ENCODE measurements around the gene CCNL2. TPM values are rescaled to one million over a fixed set of nuclear protein-coding genes. Genes with fewer than 3 reads are reported as not detected.

CCNL2 gene
- total RNA-seq, 1 experiment from 2014 or later = 173 TPM

- Histone ChIP-seq H4K20me1 (ENCODE audit: control insufficient read depth, insufficient read depth, insufficient read length) (no peaks in the 10 kb centered on the region), H4K91ac (ENCODE audit: insufficient read length, low read depth, low read length) (no peak overlapping the region), H3K56ac (ENCODE audit: insufficient read length, low read depth, low read length) (no peak overlapping the region), H3K79me2 (ENCODE audit: insufficient read depth, low read length) (no peaks in the 10 kb centered on the region), H3T11ph (ENCODE audit: low read length) (no peak overlapping the region), H2AFZ (ENCODE audit: low read length) (no peak overlapping the region), H3K4ac (ENCODE audit: low read depth, low read length) (no peak overlapping the region), H4K5ac (ENCODE audit: insufficient read length, low read depth, low read length) (no peak overlapping the region), H3K4me1 (ENCODE audit: insufficient read depth, low read length) (no peaks in the 10 kb centered on the region), H3K4me2 (ENCODE audit: insufficient read depth, insufficient read length, low read length) (no peak overlapping the region), H3K14ac (ENCODE audit: insufficient read depth, low read length) (no peak overlapping the region), H2AK5ac (ENCODE audit: insufficient read length, low read length) (no peak overlapping the region), H3K23me2 (ENCODE audit: insufficient read length, low read depth, low read length, poor library complexity, severe bottlenecking) (no peaks in the 10 kb centered on the region), H2BK12ac (ENCODE audit: insufficient read length, low read depth, low read length) (no peak overlapping the region), H2BK15ac (ENCODE audit: low read depth, low read length) (no peak overlapping the region), H2BK120ac (ENCODE audit: low read depth, low read length, poor library complexity, severe bottlenecking) (no peak overlapping the region), H3K9ac (ENCODE audit: extremely low read depth, insufficient read length, low read length) (no peak overlapping the region), H3K27me3 (ENCODE audit: insufficient read depth, low read length) (no peaks in the 10 kb centered on the region), H3K79me1 (ENCODE audit: insufficient read depth, low read depth, low read length, poor library complexity, severe bottlenecking) (no peaks in the 10 kb centered on the region), H3K9me3 (ENCODE audit: control insufficient read depth, low read depth, low read length) (no peaks in the 10 kb centered on the region), H2BK5ac (ENCODE audit: insufficient read length, low read length) (no peak overlapping the region), H2BK20ac (ENCODE audit: low read depth, low read length, poor library complexity, severe bottlenecking) (no peak overlapping the region), H3K18ac (ENCODE audit: insufficient read length, low read depth, low read length) (no peak overlapping the region), H3K27ac (ENCODE audit: insufficient read length, low read depth, low read length) (no peak overlapping the region), H3K23ac (ENCODE audit: insufficient read length, low read depth, low read length) (no peak overlapping the region), H4K8ac (replicated peaks; ENCODE audit: insufficient read length, low read depth, low read length) (no peak overlapping the region)
- no peak overlapping the region for H3K4me3 Mint-ChIP-seq
- no peak for DNase-seq
- no peak overlapping the region for H3K27ac Mint-ChIP-seq
- TF ChIP-seq CTCF (conservative IDR thresholded peaks at IDR 0.05) = no peak
- H3K9me3 Mint-ChIP-seq = peaks cover 0 to 2% of the 10 kb centered on the region in 2 experiments; a peak in 2 of 5 replicates
- peaks cover 8 to 25% (median 17%) of the 10 kb centered on the region in 3 experiments; a peak in 6 of 7 replicates for H3K36me3 Mint-ChIP-seq (ENCODE audit: insufficient read depth in 1 of 3, low read depth in 3 of 3)
- WGBS (ENCODE audit: extremely low coverage, insufficient read length, low lambda C conversion rate) = no CpG with 5 or more reads among the region's 21 CpGs
- no peaks in the 10 kb centered on the region for H3K4me1 Mint-ChIP-seq
- no peaks in the 10 kb centered on the region for H3K27me3 Mint-ChIP-seq (ENCODE audit: low read depth)
These were observed 63.3 kb downstream of the CCNL2 start for GRCh38 chr1:1335792-1336248.

Small RNA genes within 50 kb of the gene (microRNA-seq; reads per million reads assigned to microRNA genes)
- not detected for gene MIR6808 (ENCODE audit: borderline microRNAs expressed)

Other genes with a start within 250 kb of the CCNL2 start
- 0.68 and 0.79 TPM in 2 replicates for gene TTLL10, start 225.5 kb downstream of the CCNL2 start, total RNA-seq (2021)
- 1.9 and 2.0 TPM in 2 replicates for gene TNFRSF18, start 192.7 kb downstream of the CCNL2 start, total RNA-seq (2021)
- gene TNFRSF4, start 185.2 kb downstream of the CCNL2 start, total RNA-seq (2021) = 0.24 and 0.33 TPM in 2 replicates
- gene SDF4, start 167.3 kb downstream of the CCNL2 start, total RNA-seq (2021) = 82.0 and 84.7 TPM in 2 replicates
- gene B3GALT6, start 167.1 kb downstream of the CCNL2 start, total RNA-seq (2021) = 27.0 and 27.1 TPM in 2 replicates
- gene C1QTNF12, start 152.6 kb downstream of the CCNL2 start, total RNA-seq (2021) = 4.4 and 4.7 TPM in 2 replicates
- 83.4 and 84.0 TPM in 2 replicates for gene UBE2J2, start 125.5 kb downstream of the CCNL2 start, total RNA-seq (2021)
- gene SCNN1D, start 118.9 kb downstream of the CCNL2 start, total RNA-seq (2021) = 4.0 and 5.8 TPM in 2 replicates
- gene ACAP3, start 91.4 kb downstream of the CCNL2 start, total RNA-seq (2021) = 39.5 and 41.4 TPM in 2 replicates
- gene PUSL1, start 90.7 kb downstream of the CCNL2 start, total RNA-seq (2021) = 38.0 and 40.9 TPM in 2 replicates
- 138 and 139 TPM in 2 replicates for gene INTS11, start 74.7 kb downstream of the CCNL2 start, total RNA-seq (2021)
- gene CPTP, start 74.5 kb downstream of the CCNL2 start, total RNA-seq (2021) = 14.0 and 15.0 TPM in 2 replicates
- gene TAS1R3, start 68.1 kb downstream of the CCNL2 start, total RNA-seq (2021) = 0.28 and 0.35 TPM in 2 replicates
- gene DVL1, start 49.9 kb downstream of the CCNL2 start, total RNA-seq (2021) = 66.5 and 71.0 TPM in 2 replicates
- gene MXRA8, start 40.8 kb downstream of the CCNL2 start, total RNA-seq (2021) = 8.1 and 9.6 TPM in 2 replicates
- gene AURKAIP1, start 24.1 kb downstream of the CCNL2 start, total RNA-seq (2021) = 196 and 209 TPM in 2 replicates
- 156 and 162 TPM in 2 replicates for gene MRPL20, start 8.0 kb upstream of the CCNL2 start, total RNA-seq (2021)
- 3.1 and 3.2 TPM in 2 replicates for gene ANKRD65, start 21.9 kb upstream of the CCNL2 start, total RNA-seq (2021)
- gene VWA1, start 36.4 kb upstream of the CCNL2 start, total RNA-seq (2021) = 55.6 and 57.1 TPM in 2 replicates
- gene ATAD3C, start 50.4 kb upstream of the CCNL2 start, total RNA-seq (2021) = 7.5 and 7.7 TPM in 2 replicates
- gene ATAD3B, start 72.4 kb upstream of the CCNL2 start, total RNA-seq (2021) = 76.8 and 78.6 TPM in 2 replicates
- gene ATAD3A, start 112.8 kb upstream of the CCNL2 start, total RNA-seq (2021) = 55.8 and 59.4 TPM in 2 replicates
- gene TMEM240, start 141.3 kb upstream of the CCNL2 start, total RNA-seq (2021) = 7.7 and 8.7 TPM in 2 replicates
- 179 and 186 TPM in 2 replicates for gene SSU72, start 175.5 kb upstream of the CCNL2 start, total RNA-seq (2021)
- gene FNDC10, start 200.8 kb upstream of the CCNL2 start, total RNA-seq (2021) = 15.2 TPM in 2 replicates
- 77.8 and 78.9 TPM in 2 replicates for gene MIB2, start 216.2 kb upstream of the CCNL2 start, total RNA-seq (2021)
- 12.5 and 13.7 TPM in 2 replicates for gene MMP23B, start 232.8 kb upstream of the CCNL2 start, total RNA-seq (2021)